GM12865 (cell line): ENCODE measurements around the gene NACC2.

Experiments
- DNase-seq: peaks from one replicate; pipeline ENCODE4 v3.0.0; 2010; ENCODE audit warnings: low read depth
- H3K4me3 ChIP-seq: 2 replicates; pipeline ENCODE4 v1.5.1; 2011; ENCODE audit warnings: mild to moderate bottlenecking, low read depth, low read length, control low read depth
- TF ChIP-seq, protein P1 (sequence below): IDR thresholded peaks from 2 replicates; pipeline ENCODE4 v1.5.1; 2011; ENCODE audit warnings: low read length, control low read depth, low read depth, inconsistent platforms; ENCODE audit not compliant: insufficient read depth; ENCODE audit errors: missing control alignments

The NACC2 gene

DNA sequence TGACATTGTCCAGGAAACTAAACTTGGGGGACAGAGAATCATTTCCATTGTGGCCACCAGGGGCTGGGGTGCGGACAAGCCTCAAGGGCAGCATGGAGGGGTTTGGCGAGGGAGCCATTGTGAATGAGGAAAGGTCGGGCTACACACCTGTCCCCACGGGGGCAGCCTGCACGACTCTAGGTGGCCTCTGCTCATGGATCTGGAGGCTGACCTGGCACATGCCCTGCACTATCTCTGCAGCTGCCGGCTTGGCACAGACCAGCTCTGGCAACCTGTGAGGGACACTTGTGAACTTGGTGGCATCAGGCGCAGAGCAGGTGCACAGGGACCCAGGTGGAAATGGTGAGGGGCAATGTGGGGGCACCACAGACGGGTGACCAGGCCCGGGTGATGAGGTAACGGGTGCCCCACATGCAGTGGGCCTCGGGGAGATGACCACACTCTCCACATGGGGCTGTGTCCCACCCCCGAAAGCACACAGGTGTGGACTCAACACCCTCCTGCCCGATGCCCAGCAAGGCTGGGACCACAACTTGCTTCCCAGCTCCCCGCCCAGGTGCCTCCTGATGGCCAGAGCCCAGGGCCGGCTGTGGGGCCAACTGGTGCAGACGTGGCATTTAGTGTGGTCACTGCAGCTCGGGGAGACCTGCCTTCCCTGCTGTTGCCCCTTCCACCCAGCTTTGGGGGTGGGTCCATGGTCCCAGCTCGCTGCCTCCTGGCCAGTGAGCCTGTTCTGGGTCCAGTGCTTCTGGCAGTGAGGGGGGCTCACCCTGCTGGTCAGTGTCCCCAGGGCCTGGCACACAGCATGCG is 73.0 kb downstream of the NACC2 start:
- TF ChIP-seq, protein P1, sequence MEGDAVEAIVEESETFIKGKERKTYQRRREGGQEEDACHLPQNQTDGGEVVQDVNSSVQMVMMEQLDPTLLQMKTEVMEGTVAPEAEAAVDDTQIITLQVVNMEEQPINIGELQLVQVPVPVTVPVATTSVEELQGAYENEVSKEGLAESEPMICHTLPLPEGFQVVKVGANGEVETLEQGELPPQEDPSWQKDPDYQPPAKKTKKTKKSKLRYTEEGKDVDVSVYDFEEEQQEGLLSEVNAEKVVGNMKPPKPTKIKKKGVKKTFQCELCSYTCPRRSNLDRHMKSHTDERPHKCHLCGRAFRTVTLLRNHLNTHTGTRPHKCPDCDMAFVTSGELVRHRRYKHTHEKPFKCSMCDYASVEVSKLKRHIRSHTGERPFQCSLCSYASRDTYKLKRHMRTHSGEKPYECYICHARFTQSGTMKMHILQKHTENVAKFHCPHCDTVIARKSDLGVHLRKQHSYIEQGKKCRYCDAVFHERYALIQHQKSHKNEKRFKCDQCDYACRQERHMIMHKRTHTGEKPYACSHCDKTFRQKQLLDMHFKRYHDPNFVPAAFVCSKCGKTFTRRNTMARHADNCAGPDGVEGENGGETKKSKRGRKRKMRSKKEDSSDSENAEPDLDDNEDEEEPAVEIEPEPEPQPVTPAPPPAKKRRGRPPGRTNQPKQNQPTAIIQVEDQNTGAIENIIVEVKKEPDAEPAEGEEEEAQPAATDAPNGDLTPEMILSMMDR: no peak
- no peak for DNase-seq
- H3K4me3 ChIP-seq: no peak overlapping the region

DNA sequence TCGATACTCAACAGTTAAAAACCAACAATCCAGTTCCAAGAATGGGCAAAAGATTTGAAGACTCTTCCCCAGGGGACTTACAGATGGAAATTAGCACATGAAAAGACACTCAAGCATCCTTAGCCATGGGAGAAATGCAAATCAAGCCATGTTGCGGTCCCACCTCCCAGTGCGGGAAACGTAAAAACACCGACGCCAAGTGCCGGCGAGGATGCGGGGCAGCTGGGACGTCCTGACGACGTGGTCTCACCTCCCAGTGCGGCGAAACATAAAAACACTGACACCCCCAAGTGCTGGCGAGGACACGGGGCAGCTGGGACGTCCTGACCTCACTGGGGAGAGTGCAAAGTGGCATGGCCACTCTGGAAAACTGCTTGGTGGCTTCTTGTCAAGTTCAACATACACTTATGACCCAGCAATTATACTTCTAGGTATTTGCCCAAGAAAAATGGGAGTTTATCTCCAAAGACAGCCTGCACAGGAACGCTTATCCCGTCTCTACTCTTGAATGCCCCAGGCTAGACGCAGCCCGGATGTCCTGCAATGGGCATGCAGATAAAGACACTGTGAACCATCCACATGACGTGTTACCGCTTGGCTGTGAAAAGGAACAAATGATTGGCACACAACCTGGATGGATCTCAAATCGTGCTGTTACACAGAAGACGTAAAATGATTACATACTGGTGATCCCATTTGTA is 73.8 kb downstream of the NACC2 start:
- no peak overlapping the region for H3K4me3 ChIP-seq
- no peak for DNase-seq
- TF ChIP-seq, protein P1: no peak

DNA sequence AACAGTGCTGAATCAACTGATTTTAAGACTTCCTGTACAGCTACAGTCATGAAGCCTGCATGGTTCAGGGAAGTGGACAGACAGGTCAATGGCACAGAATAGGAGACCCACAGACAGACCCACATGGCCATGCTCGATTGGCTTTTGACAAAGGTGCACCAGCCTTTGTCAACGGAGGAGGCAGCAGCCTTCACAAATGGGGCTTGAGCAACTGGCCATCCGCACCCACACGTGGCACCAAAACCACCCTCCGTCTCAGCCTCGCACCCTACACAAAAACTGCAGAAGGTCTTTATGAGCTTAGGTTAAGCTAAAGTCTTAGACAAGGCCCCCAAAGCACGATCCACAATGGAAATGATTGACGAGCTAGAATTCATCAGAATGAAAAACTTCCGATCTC is 74.4 kb downstream of the NACC2 start:
- TF ChIP-seq, protein P1: no peak

DNA sequence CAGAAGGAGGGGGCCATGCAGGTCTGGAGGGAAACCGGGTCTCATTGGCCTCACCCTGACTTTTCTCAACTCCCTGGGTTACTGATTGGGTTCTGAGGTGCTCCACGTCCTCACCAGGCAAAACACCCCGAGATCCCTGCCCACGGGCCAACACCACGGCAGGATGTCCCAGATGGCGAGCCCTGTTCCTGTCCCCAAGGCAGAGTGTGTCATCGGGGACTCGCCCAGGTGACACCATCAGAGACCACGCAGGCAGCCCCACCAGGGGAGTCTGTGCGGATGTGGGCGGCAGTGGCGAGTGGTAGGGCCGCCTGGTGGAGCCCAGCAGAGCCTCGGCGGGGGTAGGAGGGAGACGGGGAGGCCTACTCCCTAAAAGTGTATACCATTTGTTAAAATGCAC is 74.9 kb downstream of the NACC2 start:
- H3K4me3 ChIP-seq: no peak overlapping the region
- DNase-seq: no peak
- TF ChIP-seq, protein P1: no peak

More for the DNA sequence above, 74.4 kb downstream of the NACC2 start:
- no peak overlapping the region for H3K4me3 ChIP-seq
- no peak for DNase-seq

DNA sequence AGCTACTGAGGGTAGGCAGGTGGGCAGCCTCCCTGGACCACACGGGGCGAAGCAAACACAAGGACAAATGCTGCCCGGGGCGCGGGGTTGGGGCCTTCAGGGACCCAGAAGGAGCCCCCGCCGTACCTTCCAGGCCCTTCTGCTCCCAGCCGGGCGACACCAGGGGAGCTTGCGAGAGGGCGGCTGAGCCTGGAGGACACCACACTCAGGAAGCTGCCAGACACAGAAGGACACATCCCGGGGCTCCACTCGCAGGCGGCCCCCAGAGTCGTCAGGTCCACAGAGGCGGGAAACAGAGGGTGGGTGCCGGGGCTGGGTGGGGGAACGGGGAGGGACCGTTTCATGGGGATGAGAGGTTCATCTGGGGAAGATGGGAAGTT is 75.4 kb downstream of the NACC2 start:
- TF ChIP-seq, protein P1: no peak
- H3K4me3 ChIP-seq: no peak overlapping the region
- no peak for DNase-seq

DNA sequence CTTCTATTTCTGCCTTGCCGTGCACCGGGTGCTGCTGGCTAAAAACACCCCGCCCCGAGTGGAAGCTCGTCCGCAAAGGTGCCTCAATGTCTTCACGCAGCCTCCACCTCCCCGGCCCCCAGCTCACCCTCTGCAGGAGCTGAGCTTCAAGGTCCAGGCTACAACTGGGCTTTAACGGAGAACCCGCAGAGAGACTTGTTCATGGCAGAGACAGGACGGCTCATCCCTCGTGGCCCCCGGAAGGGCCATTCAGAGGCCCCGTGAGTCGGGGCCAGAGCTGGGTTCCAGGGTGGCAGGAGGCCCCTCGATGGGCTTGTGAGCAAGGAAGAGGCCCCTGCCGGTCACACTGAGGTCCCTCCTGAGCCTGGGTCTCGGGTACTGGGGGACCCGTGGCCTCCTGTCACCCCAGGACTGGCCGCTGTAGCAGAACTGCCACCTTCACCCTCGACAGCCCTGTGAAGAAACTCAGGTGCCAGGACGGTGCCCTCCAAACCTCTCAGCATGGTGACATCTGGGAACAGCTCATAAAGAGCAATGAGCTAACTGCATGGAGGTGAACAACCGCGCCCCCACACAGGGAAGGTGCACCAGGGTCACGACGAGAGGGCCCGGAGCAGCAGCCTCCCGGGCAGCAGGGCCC is 75.9 kb downstream of the NACC2 start:
- no peak overlapping the region for H3K4me3 ChIP-seq
- TF ChIP-seq, protein P1: no peak
- no peak for DNase-seq
